ENCODE measurements around the gene AMOT.

AMOT gene

DNA sequence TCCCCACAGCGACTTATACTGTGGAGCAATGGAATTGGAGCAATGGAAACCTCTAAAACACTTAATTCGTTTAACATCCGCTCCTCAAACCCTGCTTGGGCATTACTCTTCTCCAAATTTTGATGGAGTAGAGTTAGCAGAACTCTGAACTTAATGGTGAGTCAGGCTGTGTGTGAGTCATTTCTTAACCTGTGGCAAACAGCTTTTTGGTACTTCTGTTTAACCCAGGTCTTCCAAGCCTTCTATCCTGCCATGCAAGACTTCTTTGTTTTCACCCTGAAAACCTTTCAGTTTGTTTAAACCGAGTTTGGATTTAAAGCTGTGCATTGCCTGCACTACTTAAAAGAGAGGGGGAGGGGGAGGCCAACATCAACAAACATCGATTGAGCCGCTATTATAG, 3.6 kb upstream of the AMOT start:
- peaks cover 3% of the 10 kb centered on the region for H3K4me1 ChIP-seq
- no peaks in the 10 kb centered on the region for H3K9me3 ChIP-seq (ENCODE audit: control insufficient read depth, low read length)
- no peaks in the 10 kb centered on the region for H3K27me3 ChIP-seq (ENCODE audit: control insufficient read depth, insufficient read depth, low read length)
- H3K9ac ChIP-seq, result no peak overlapping the region
- no peaks in the 10 kb centered on the region for H3K36me3 ChIP-seq (ENCODE audit: control insufficient read depth, insufficient read depth, low read length)
- no peaks in the 10 kb centered on the region for H3K79me2 ChIP-seq
- no peak overlapping the region for H3K27ac ChIP-seq
- H3K4me3 ChIP-seq (ENCODE audit: low read depth, low read length), result no peak overlapping the region
- H3K4me2 ChIP-seq (ENCODE audit: low read length), result no peak overlapping the region
- no peak overlapping the region for H2AFZ ChIP-seq
- TF ChIP-seq, protein P1, sequence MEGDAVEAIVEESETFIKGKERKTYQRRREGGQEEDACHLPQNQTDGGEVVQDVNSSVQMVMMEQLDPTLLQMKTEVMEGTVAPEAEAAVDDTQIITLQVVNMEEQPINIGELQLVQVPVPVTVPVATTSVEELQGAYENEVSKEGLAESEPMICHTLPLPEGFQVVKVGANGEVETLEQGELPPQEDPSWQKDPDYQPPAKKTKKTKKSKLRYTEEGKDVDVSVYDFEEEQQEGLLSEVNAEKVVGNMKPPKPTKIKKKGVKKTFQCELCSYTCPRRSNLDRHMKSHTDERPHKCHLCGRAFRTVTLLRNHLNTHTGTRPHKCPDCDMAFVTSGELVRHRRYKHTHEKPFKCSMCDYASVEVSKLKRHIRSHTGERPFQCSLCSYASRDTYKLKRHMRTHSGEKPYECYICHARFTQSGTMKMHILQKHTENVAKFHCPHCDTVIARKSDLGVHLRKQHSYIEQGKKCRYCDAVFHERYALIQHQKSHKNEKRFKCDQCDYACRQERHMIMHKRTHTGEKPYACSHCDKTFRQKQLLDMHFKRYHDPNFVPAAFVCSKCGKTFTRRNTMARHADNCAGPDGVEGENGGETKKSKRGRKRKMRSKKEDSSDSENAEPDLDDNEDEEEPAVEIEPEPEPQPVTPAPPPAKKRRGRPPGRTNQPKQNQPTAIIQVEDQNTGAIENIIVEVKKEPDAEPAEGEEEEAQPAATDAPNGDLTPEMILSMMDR (IDR thresholded peaks at IDR 0.05), result no peak

DNA sequence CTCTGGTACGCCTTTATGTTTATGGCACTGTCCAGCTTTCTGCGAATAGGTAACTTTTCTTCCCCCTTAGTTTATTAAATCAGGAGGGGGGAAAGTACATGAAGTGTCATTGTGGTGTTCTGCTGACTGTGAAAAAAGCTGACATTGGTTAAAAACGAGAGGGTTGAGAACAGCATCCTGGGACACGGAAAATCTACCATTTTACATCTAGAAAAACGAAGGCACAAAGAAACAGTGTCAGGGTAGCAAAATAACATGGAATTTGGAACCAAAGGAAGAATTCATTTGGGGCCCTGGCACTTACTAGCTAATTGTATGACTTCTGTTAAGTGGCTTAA, 1.2 kb upstream of the AMOT start:
- H3K79me2 ChIP-seq, result no peaks in the 10 kb centered on the region
- no peak overlapping the region for H3K9ac ChIP-seq
- peak overlapping the region; percentile 83 for H2AFZ ChIP-seq
- H3K4me3 ChIP-seq (ENCODE audit: low read depth, low read length), result peak overlapping the region; percentile 75
- peak overlapping the region; percentile 79 for H3K27ac ChIP-seq
- H3K4me2 ChIP-seq (ENCODE audit: low read length), result peak overlapping the region; percentile 71
- H3K36me3 ChIP-seq (ENCODE audit: control insufficient read depth, insufficient read depth, low read length), result no peaks in the 10 kb centered on the region
- TF ChIP-seq, protein P1 (IDR thresholded peaks at IDR 0.05), result no peak
- H3K4me1 ChIP-seq, result peaks cover 3% of the 10 kb centered on the region
- no peaks in the 10 kb centered on the region for H3K27me3 ChIP-seq (ENCODE audit: control insufficient read depth, insufficient read depth, low read length)
- no peaks in the 10 kb centered on the region for H3K9me3 ChIP-seq (ENCODE audit: control insufficient read depth, low read length)

DNA sequence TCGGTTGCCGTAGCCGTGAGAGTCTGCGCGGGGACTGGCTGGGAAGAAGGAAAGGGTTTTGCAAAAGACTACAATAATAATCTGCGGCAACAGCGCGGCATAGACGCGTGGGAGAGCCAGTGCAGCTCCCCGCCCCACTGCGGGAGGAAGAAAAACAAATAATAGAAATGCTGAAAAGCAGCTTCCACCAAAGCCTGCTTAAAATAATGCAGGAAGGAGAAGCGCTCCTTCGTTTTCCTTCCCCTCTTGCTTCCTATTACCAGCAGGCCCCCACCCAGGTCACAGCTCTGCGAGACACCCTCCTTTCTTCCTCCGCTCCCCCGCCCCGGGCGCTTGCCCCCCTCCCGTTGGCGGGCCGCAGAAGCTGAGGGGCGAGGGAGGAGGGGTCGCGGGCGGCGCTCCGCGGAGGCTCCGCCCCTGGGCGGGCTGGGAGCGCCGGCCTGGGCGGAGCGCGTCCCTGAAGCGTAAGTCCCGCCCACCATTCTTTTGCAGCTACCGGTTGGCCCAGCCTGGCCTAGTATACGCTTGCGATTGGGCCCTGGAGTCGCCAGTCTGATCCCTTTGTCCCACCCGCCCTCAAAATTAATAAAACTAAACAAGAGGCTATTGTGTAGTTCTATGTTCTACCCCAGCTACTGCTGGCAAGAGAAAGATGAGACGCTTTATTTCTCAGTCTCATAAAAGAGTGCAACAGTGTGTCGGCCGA, 636 bp upstream of the AMOT start:
- peak overlapping the region; percentile 75 for H3K4me3 ChIP-seq (ENCODE audit: low read depth, low read length)
- H3K79me2 ChIP-seq, result no peaks in the 10 kb centered on the region
- H3K27me3 ChIP-seq (ENCODE audit: control insufficient read depth, insufficient read depth, low read length), result no peaks in the 10 kb centered on the region
- H3K9me3 ChIP-seq (ENCODE audit: control insufficient read depth, low read length), result no peaks in the 10 kb centered on the region
- peaks cover 3% of the 10 kb centered on the region for H3K4me1 ChIP-seq
- TF ChIP-seq, protein P1 (IDR thresholded peaks at IDR 0.05), result no peak
- H3K36me3 ChIP-seq (ENCODE audit: control insufficient read depth, insufficient read depth, low read length), result no peaks in the 10 kb centered on the region
- no peak overlapping the region for H3K9ac ChIP-seq
- peak overlapping the region; percentile 89 for H2AFZ ChIP-seq
- H3K4me2 ChIP-seq (ENCODE audit: low read length), result peak overlapping the region; percentile 71
- peak overlapping the region; percentile 79 for H3K27ac ChIP-seq

DNA sequence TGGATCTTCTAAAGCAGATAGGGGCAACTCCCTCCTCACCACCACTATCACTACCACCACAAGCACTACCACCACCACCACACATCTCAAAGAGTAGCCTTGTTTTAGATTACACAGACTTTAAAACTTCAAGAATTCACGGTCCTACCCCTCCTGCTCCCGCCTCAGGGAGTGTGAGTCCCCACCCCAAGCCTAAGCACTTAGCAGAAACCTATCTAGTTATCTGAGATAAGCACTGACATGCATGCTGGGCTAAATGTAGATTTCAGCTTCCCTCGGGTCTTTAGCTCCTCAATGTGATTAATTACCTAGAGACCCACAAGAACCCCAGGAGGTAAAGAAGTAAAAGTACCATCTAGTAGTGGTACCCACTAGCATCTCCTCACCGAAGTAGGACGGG, 775 bp downstream of the AMOT start:
- Histone ChIP-seq H3K27me3 (ENCODE audit: control insufficient read depth, insufficient read depth, low read length) (no peaks in the 10 kb centered on the region), H3K36me3 (ENCODE audit: control insufficient read depth, insufficient read depth, low read length) (no peaks in the 10 kb centered on the region), H3K4me3 (ENCODE audit: low read depth, low read length) (peak overlapping the region; percentile 75), H3K79me2 (no peaks in the 10 kb centered on the region), H3K9ac (no peak overlapping the region), H3K9me3 (ENCODE audit: control insufficient read depth, low read length) (no peaks in the 10 kb centered on the region), H3K4me1 (peaks cover 3% of the 10 kb centered on the region), H3K4me2 (ENCODE audit: low read length) (peak overlapping the region; percentile 75), H2AFZ (peak overlapping the region; percentile 89), H3K27ac (peak overlapping the region; percentile 79)
- TF ChIP-seq, protein P1 (IDR thresholded peaks at IDR 0.05), result no peak

DNA sequence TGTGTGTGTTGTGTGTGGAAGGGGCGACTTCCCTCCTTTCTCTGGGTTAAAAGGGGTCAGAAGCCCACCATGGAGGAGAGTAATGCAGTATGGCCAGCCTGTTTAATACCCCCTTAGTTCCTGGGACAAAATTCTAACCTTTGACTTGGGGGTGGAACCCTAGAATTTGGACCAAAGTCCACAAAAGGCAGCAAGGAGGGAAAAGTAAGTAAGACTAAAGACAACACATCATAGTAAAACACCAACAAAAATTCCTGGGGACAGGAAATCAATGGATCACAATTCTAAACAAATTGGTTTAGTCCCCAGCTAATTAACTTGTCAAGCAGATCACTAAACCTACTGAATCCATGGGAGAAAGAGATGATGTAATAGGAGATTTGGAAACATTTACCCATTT, 3.1 kb downstream of the AMOT start:
- TF ChIP-seq, protein P1 (IDR thresholded peaks at IDR 0.05), result no peak
- Histone ChIP-seq H2AFZ (no peak overlapping the region), H3K79me2 (no peaks in the 10 kb centered on the region), H3K9ac (no peak overlapping the region), H3K4me3 (ENCODE audit: low read depth, low read length) (no peak overlapping the region), H3K4me2 (ENCODE audit: low read length) (no peak overlapping the region), H3K27ac (no peak overlapping the region), H3K9me3 (ENCODE audit: control insufficient read depth, low read length) (no peaks in the 10 kb centered on the region), H3K27me3 (ENCODE audit: control insufficient read depth, insufficient read depth, low read length) (no peaks in the 10 kb centered on the region), H3K4me1 (peaks cover 3% of the 10 kb centered on the region), H3K36me3 (ENCODE audit: control insufficient read depth, insufficient read depth, low read length) (no peaks in the 10 kb centered on the region)

Measured in parathyroid adenoma (tissue), 2 donors.